Daoy (cell line): ENCODE measurements around the gene NCAM2. TPM values are rescaled to one million over a fixed set of nuclear protein-coding genes. Genes with fewer than 3 reads are reported as not detected.
"Not testable (repeated sequence)": the region's sequence is repeated elsewhere in the genome, so short reads cannot be mapped to it uniquely, and the experiment has no call there.

ENCODE experiments used
- DNase-seq: peaks from one replicate; pipeline ENCODE4 v3.0.0-alpha.2; 2015; ENCODE audit warnings: low read depth
- total RNA-seq: library from RNA; depleted of rRNA; stranded (reverse); fragments of >200 nt; shearing (Covaris generic); gene quantifications from 2 replicates; pipeline ENCODE4 v1.2.3, GENCODE V29; 2014

NCAM2 gene
- total RNA-seq, 1 experiment from 2014 or later, result 2.6 TPM

DNA sequence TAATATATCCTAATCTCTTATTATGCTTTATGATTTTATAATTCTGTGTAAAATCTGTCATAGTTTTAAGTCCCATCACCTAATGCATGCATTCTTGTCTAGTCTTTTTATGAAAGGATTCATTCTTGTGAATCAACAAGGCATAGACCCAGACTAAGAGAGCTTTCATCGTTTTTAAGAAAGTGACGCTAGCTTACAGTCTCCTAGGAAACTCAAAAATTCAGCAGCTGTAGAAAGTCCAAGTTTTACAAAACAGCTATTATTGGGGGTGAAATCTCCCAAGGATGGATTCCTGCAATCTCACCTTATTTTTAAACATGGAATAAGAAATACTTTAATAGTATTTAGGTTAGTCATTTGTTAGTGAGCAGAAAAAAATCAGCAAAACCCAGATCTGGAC, 104.7 kb downstream of the NCAM2 start:
- no peak for DNase-seq

DNA sequence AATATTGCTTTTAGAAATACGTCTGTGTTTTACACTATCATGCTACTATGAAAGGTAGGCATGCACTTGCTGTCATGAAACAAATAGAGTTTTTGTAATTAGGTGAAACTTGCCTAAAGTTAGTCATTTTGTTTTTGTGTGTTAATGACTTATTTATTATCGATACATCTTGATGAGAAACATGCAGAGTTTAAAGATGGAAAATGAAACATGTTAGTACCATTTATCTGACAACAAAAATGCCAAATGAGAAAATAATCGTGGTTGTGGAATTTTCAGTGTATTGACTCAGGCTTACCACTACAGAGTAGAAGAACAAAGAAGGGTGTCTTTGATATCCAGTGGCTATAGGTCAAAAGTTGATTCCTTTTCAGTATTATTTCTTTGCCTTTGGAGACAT, 105.5 kb downstream of the NCAM2 start:
- DNase-seq, result no peak

DNA sequence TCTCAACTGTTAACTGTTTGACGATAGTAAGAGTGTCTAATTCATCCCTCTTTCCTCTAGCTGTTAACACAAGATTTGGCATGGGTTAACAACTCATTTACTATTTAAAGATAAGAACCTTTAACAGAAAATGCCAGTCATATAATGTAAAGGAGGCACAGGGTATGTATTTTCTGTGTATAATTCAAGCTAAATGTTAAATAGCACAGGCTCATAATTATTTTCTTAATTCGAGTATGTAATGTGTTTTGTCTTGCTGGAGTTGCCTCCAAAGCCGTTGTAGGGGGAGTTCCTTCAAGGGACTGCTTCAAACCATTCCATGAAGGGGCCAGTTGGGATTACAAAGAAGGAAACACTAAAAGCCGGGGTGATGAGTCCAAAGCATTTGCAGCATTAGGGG, 111.5 kb downstream of the NCAM2 start:
- no peak for DNase-seq

DNA sequence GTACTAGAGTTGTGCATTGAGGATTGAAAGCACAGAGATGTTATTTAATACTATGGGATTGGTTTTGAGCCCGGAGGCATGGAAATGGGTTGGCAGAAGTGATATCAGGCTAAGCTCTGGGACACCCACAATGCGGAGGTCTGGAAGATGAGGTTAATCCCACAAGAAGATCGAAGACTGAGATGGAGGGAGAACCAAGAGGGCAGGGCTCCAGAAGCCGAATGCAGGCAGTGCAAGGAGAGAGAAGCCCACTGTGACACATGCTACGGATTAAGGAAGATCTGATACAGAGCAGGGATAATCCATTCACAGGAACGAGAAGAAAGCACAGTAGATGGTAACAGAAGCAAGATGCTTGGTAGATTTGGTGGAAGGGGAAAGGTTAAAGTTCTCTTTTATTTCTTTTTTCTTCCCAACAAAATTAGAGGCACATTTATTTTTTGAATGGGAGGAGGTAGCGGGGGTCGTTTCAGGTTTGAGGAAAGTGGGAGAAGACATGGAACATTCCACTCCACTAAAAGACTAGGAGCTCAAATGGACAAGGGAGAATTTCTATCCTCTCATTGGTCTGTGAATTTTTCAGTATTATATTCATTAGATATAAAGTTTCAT, 113.2 kb downstream of the NCAM2 start:
- DNase-seq, result no peak

DNA sequence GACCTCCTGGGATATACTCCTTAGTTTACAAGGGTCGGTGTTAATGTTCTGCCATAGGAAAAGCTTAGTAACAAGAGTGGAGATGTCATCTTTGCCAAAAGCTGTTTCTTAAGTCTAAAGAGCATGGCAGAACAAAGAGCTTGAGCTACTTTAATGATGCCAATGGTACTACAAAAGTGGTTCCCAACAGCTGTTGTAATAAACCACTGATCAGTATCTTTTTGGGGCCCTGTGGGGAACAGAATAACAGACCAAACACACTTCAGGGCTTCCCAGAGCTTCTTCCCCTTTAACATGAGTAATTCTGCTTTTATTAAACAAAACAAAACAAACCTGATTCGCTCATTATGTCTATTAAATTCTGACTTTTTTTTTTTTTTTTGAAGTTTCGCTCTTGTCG, 116.3 kb downstream of the NCAM2 start:
- no peak for DNase-seq

DNA sequence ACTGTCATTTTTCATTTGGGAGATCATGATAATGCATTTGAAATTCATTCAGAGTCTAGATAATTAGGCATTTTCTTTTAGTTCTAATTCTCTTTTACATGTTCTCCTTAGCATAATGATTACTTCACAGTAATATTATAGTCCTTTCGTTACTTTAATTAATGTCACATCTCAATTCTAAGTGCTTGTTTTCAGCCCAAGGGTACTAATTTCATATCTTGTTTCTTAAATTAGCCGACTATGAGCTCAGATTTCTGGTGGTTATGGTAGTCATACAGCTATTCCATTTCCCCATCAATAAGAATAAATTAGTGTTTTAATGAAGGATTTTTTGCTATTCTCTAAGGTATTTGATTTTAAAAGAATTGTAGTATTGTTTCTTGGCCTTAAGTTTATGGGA, 120.9 kb downstream of the NCAM2 start:
- no peak for DNase-seq

DNA sequence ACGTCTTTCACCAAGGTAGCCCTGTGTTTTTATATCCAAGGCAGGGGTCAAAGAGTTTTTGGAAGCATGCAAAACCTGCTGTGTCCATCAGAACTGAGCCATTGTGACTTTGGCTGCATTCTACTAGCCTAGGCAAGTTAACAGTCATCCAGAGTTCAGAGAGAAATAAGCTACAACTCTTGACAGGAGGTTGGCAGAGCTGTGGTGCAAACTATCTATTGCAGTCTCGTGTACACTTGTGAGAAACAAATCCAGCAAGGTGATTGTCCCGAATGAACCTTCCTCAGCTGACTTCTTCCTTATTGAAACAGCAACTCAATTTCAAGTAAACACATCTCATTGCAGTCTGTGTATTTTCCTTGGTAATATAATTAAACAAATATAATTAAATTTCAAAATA, 124.5 kb downstream of the NCAM2 start:
- DNase-seq, result no peak

DNA sequence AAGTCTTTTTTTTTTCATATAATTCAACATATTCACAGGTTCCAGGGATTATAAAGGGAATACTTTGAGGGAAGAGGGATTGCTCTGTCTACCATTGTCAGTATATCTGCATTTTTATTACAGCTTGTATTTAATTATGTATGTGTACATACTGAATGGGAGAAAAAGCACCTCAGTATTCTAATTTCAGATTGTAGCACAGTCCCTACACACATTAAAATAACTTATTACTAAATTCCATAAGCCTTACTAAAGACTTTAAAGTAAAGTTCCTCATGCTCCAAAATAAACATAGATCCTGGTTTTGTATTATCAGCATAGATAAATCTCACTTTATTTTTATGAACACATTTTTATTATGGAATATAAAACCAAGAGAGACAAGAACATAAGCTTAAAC, 134.2 kb downstream of the NCAM2 start:
- DNase-seq, result no peak

DNA sequence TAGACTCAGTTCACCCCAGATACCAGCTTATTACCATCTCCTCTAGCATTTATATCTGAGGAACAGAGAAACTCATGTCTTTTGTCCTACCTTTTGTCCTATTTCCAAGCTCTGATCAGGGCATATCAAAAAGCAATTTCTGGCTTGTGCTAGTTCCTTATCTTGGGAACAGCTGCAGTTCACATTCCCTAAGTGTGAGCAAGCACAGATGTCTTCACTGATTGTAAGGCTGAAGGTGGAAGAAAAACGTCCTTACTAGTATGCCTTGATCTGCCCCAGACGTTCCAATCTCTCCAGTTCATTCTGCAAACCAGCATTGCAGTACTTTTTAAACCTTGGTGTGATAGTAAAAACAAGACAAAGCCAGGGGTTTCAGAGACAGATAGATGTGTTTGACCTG, 139.8 kb downstream of the NCAM2 start:
- peak; percentile 11 for DNase-seq

DNA sequence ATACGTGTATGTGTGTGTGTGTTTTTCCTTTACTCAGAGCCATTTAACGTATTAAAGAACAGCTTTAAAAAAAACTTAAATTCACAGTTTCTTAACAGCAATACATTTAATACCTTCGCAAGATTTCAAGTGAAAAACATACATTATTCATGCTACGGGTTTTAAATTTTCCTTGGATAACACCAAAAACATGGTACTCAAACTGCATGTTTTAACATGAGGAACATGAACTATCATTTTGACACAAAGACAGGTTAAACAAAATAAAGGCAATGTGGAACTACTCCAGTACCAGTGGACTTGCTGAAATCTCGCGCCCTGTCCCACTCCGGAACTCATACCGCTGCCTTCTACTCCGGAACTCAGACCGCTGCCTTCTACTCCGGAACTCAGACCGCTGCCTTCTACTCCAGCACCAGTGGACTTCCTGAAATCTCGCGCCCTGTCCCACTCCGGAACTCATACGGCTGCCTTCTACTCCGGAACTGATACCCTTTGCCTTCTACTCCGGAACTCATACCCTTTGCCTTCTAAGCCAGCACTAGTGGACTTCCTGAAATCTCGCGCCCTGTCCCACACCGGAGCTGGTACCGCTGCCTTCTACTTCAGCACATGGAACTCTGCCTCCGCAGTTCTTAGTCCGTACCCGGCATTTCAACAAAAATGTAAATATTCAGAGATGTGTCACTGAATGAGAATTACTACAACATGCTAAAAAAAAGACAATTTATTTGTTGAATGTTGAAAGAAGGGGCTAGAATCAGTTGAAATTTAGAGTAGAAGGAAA, 148.6 kb downstream of the NCAM2 start:
- no peak for DNase-seq

DNA sequence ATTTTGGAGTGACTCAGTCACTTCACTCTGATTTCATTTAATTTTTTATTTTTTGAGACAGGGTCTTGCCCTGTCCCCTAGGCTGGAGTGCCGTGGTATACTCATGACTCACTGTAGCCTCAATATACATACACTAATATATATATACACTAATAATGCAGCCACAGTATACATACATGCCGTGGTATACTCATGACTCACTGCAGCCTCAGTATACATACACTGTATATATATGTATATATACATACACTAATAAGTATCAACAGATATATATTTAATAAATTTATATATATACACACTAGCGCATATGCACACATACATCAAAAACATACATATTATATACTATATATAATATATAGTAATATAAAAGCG, 149.2 kb downstream of the NCAM2 start:
- no peak for DNase-seq

DNA sequence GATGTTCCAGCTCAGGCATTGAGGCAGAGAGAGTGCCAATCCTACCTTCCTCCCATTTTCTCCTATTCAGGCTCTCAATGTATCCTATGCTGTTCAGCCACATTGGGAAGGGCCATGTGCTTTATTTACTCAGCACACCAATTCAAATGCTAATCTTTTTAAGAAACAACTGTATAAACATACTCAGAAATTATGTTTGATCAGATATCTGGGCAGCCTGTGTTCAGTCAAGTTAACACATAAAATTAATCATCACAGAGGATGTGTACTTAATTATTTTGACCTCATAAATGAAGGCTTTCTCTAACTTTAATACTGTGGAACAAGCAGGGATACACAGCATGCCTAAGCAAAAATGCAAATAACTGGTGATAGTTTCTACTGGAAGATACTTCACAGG, 149.8 kb downstream of the NCAM2 start:
- DNase-seq, result no peak

DNA sequence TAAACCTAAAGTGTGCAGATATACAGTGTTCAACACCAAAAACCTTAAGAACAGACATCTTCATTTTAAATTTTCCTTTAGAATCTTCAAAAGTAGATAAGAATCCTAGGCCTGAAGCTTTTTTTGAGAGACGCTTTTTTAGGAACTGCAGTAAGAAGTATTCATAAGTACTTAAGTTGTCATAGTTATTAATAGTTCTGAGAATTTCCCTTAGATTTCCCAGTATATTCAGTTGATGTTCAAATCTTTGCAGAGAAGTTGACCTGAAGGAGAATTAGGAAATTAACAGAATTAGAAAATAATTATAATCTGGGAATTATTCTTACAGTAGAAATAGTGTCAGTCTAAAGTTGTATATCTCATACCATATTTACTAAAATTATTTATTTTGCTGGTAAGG, 150.3 kb downstream of the NCAM2 start:
- no peak for DNase-seq

DNA sequence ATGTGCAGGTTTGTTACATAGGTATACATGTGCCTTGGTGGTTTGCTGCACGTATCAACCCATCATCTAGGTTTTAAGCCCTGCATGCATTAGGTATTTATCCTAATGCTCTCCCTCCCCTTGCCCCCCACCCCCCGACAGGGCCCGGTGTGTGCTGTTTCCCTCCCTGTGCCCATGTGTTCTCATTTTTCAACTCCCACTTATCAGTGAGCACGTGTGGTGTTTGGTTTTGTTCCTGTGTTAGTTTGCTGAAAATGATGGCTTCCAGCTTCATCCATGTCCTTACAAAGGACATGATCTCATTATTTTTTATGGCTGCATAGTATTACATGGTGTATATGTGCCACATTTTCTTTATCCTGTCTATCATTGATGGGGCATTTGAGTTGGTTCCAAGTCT, 151.2 kb downstream of the NCAM2 start:
- DNase-seq, result not testable (repeated sequence)

DNA sequence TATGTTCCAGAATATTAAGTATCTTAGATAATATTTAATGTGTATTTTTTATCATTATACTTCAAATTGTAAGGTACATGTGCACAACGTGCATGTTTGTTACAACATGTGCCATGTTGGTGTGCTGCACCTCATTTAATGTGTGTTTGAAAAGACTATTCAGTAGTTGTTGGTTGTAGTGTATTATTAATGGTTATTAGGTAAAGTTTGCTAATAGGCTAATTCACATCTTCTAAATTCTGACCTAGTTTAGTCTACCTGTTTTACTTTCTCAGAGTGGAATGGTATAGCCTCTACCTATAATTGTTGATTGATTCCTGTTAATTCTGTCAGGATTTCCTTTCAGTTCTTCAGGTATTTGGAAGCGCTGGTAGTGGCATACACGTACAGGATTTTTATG, 153.0 kb downstream of the NCAM2 start:
- no peak for DNase-seq

DNA sequence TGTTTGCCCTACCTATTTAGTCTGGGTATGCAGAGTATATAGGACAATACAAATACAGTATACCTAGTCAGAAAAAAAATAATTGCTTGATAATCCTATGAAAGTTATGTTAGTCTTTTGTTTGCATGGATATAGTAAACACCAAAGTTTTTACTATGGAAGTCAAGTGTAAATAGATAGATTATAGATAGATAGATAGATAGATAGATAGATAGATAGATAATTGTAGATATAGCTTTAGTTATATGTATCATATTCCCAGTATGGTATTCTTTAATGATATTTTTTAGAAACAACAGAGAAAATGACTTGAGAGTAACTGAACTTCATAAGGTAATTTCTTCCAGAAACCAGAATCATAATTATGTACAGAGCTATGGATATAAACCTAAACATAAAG, 158.2 kb downstream of the NCAM2 start:
- DNase-seq, result no peak

DNA sequence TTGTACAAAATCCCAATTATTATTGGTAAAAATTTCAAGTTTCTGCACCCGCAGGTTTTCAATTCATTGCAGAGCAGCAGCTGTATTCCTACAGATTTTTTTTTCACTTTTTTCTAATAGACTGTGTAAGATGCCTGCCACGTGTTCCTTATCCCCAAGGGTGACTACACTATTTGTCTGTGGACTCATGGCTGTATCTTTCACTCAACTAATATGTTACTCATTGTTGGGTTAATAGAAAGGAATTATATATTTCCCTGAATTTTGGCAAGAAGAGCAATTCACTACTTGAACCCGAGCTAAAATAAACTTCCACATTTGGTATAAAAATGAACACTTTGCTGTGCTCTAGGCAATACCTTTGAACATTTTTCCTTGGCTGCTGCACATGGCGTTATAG, 158.7 kb downstream of the NCAM2 start:
- no peak for DNase-seq

DNA sequence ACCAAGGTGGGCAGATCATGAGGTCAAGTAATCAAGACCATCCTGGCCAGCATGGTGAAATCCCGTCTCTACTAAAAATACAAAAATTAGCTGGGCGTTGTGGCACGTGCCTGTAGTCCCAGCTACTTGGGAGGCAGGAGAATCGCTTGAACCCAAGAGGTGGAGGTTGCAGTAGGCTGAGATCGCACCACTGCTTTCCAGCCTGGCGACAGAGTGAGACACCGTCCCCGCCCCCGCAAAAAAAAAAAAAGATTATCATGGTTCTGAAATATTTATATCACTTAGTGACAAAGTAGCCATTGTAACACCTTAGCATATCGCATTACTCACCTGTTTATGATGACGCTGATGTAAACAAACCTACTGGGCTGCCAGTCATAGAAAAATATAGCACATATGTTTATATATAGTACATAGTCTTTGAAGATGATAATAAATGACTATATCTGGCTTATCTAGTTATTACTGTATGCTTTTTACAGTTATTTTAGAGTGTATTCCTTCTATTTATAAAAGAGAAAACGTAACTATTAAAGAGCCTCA, 160.2 kb downstream of the NCAM2 start:
- DNase-seq, result no peak

DNA sequence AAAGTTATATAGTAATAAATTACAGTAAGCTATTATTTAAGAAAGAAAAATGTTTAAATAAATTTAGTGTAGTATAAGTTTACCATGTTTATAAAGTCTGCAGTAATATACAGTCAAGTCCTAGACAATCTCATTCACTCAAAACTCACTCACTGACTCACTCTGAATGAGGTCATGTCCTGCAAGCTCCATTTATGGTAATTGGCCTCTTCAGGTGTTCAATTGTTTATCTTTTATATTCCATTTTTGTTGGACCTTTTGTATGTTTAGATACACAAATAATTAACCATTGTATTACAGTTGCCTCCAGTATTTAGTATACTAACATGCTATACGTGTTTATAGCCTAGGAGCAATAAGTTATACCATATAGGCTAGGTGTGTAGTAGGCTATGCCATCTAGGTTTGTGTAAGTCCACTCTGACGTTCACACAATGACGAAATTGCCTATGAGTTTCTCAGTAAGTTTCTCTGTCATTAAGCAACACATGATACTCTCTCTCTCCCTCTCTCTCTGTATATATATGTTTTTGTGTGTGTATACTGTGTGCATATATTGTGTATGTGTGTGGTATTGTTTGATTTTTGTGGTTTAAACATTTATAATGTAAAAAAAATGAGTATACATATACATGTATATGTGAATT, 161.2 kb downstream of the NCAM2 start:
- DNase-seq, result peak; percentile 4

DNA sequence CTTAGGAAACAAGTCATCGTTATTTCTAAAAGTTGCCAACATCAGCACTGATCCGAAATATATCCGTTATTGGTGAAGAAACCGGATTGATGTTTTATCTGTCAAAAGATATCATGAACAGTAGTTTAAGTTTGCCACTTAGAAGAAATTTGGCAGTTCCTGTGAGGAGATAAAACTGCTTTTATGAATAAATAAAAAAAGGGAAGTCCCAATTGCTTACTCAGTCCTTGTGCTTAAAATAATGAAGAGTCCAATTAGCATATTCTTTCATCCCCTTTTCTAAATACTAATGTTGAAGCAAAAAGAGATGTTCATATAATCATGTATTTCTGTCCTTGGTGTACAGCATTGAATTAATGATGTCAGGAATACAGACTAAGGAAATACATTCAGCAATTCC, 164.6 kb downstream of the NCAM2 start:
- no peak for DNase-seq

DNA sequence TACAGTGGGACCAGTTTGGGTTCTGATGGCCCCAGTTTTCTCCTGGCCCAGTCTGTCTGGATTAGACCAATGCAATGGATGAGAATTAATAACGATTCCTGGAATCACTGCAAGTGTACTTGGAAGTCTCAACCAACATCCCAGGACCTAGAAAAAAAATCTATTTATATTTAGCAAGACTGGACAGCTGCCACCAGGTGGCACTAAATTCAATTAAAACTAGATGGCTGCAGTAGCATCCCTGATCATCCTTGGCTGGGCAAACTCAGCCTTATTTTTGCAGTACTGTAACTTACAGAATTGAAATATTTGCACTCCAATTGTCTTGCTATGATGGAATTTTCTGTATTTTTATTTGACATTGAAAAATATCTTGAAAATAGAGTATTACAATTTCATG, 165.7 kb downstream of the NCAM2 start:
- DNase-seq, result peak; percentile 38

DNA sequence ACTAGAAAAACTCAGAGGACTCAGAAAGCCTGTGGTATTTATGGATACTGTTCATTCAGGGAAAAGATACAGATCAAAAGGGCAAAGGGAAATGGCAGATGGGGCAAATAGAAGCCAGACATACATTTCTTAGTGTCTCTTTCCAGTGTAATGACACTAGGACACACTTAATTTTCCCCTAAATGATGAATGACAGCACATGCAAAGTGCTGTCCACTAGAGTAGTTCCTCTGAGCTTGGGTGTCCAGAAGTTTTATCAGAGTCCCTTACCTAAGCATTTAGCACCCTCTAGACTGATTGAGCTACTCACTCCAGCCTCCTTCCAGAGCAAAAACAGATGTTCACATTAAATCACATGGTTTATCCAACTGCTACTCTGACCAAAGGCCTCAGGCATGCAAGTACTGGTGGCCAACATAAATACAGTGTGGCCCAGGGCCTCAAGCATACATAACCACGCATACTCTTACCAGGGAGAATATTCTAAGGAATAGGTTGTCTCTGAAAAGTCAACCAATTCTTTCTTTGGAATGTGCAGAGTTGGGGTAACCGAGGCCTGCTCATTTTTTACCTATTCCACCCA, 166.9 kb downstream of the NCAM2 start:
- peak; percentile 46 for DNase-seq

DNA sequence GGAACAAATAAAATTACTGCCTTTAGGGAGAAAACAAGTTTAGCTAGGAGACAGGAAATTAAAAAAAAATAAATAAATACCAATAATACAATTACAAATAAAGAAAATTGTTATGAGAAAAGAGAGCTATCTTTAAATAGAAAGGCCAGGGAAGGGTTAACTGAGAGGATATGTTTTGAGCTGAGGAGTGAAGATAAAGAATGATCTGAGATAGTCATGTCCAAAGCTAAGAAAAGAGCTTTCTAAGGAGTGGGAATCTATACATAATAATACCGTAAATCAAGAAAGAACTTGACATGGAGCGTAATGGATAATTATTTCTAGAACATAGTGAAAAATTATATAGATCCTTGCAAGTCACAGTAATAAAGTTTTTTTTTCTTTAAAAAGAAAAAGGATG, 176.5 kb downstream of the NCAM2 start:
- DNase-seq, result no peak
